ENCODE data around the gene TAS2R20. TPM values are rescaled to one million over a fixed set of nuclear protein-coding genes. Genes with fewer than 3 reads are reported as not detected.

The TAS2R20 gene
- polyA plus RNA-seq, 1 donor (not counting 4 experiments of a cell fraction or from before 2014, with no cell fraction given) = 0.43 TPM

GRCh38 chr12:10982244-10982643 is 15.9 kb downstream of the TAS2R20 start:
- H3K4me2 ChIP-seq (ENCODE audit: control insufficient read depth, extremely low read depth, insufficient read depth, low read depth, low read length) = no peak overlapping the region
- no peak for FAIRE-seq

GRCh38 chr12:10974965-10975364 is 23.1 kb downstream of the TAS2R20 start:
- H3K4me3 ChIP-seq (ENCODE audit: control insufficient read depth in 2 of 3, extremely low read depth in 1 of 3, insufficient read depth in 2 of 3, low read depth in 1 of 3, low read length in 3 of 3) = no peak overlapping the region
- no peak for FAIRE-seq
- H3K9ac ChIP-seq (ENCODE audit: control insufficient read depth, extremely low read depth, insufficient read depth, low read length) = no peak overlapping the region
- H3K27ac ChIP-seq (ENCODE audit: control insufficient read depth, insufficient read depth, low read length) = no peak overlapping the region
- no peaks in the 10 kb centered on the region for H3K4me1 ChIP-seq (ENCODE audit: control insufficient read depth, extremely low read depth, insufficient read depth, low read length)
- no peak overlapping the region for H3K4me2 ChIP-seq (ENCODE audit: control insufficient read depth, extremely low read depth, insufficient read depth, low read depth, low read length)
- H2AFZ ChIP-seq (ENCODE audit: control insufficient read depth, low read length) = no peak overlapping the region
- no peaks in the 10 kb centered on the region for H3K36me3 ChIP-seq (ENCODE audit: control insufficient read depth in 2 of 2, extremely low read depth in 1 of 2, insufficient read depth in 2 of 2, low read length in 2 of 2)
- no peak for TF ChIP-seq CTCF (optimal IDR thresholded peaks at IDR 0.05 in 1 of 3, IDR thresholded peaks at IDR 0.05 in 1 of 3, conservative IDR thresholded peaks at IDR 0.05 in 1 of 3; ENCODE audit: extremely low read depth in 1 of 3, insufficient read depth in 2 of 3, low read length in 3 of 3)
- TF ChIP-seq EZH2 (IDR thresholded peaks at IDR 0.05; ENCODE audit: low read length) = no peak
- no peaks in the 10 kb centered on the region for H3K9me3 ChIP-seq (ENCODE audit: control insufficient read depth, low read depth, low read length)
- H4K20me1 ChIP-seq (ENCODE audit: control insufficient read depth, extremely low read depth, insufficient read depth, low read length) = no peaks in the 10 kb centered on the region
- no peaks in the 10 kb centered on the region for H3K9me1 ChIP-seq (ENCODE audit: control insufficient read depth, extremely low read depth, insufficient read depth, low read length)
- H3K79me2 ChIP-seq (ENCODE audit: control insufficient read depth, insufficient read depth, low read length) = no peaks in the 10 kb centered on the region
- H3K27me3 ChIP-seq (ENCODE audit: control insufficient read depth, extremely low read depth, insufficient read depth, low read length) = no peaks in the 10 kb centered on the region
- DNase-seq (ENCODE audit: low read depth, low spot score) = no peak
- dilution Hi-C loops (cut with MboI; ENCODE audit: extremely low pct_ligation_motif_present, low sequenced_read_pairs) = no loop called here

More at GRCh38 chr12:10982244-10982643, 15.9 kb downstream of the TAS2R20 start:
- Histone ChIP-seq H3K9ac (ENCODE audit: control insufficient read depth, extremely low read depth, insufficient read depth, low read length) (no peak overlapping the region), H3K27me3 (ENCODE audit: control insufficient read depth, extremely low read depth, insufficient read depth, low read length) (no peaks in the 10 kb centered on the region), H3K4me3 (ENCODE audit: control insufficient read depth in 2 of 3, extremely low read depth in 1 of 3, insufficient read depth in 2 of 3, low read depth in 1 of 3, low read length in 3 of 3) (no peak overlapping the region), H4K20me1 (ENCODE audit: control insufficient read depth, extremely low read depth, insufficient read depth, low read length) (no peaks in the 10 kb centered on the region), H3K36me3 (ENCODE audit: control insufficient read depth in 2 of 2, extremely low read depth in 1 of 2, insufficient read depth in 2 of 2, low read length in 2 of 2) (no peaks in the 10 kb centered on the region), H3K9me1 (ENCODE audit: control insufficient read depth, extremely low read depth, insufficient read depth, low read length) (no peaks in the 10 kb centered on the region), H3K27ac (ENCODE audit: control insufficient read depth, insufficient read depth, low read length) (no peak overlapping the region), H3K4me1 (ENCODE audit: control insufficient read depth, extremely low read depth, insufficient read depth, low read length) (no peaks in the 10 kb centered on the region), H2AFZ (ENCODE audit: control insufficient read depth, low read length) (no peak overlapping the region), H3K9me3 (ENCODE audit: control insufficient read depth, low read depth, low read length) (no peaks in the 10 kb centered on the region), H3K79me2 (ENCODE audit: control insufficient read depth, insufficient read depth, low read length) (no peaks in the 10 kb centered on the region)
- TF ChIP-seq EZH2 (IDR thresholded peaks at IDR 0.05; ENCODE audit: low read length) = no peak
- TF ChIP-seq CTCF (optimal IDR thresholded peaks at IDR 0.05 in 1 of 3, IDR thresholded peaks at IDR 0.05 in 1 of 3, conservative IDR thresholded peaks at IDR 0.05 in 1 of 3; ENCODE audit: extremely low read depth in 1 of 3, insufficient read depth in 2 of 3, low read length in 3 of 3) = no peak
- no peak for DNase-seq (ENCODE audit: low read depth, low spot score)
- dilution Hi-C loops (cut with MboI; ENCODE audit: extremely low pct_ligation_motif_present, low sequenced_read_pairs) = no loop called here

Data from keratinocyte (primary cell).